HuH-7 (cell line): ENCODE data around the gene IL17RB.

Experiments
- DNase-seq: peaks from one replicate; pipeline ENCODE4 v3.0.0; 2011; ENCODE audit warnings: low spot score

IL17RB gene

DNA sequence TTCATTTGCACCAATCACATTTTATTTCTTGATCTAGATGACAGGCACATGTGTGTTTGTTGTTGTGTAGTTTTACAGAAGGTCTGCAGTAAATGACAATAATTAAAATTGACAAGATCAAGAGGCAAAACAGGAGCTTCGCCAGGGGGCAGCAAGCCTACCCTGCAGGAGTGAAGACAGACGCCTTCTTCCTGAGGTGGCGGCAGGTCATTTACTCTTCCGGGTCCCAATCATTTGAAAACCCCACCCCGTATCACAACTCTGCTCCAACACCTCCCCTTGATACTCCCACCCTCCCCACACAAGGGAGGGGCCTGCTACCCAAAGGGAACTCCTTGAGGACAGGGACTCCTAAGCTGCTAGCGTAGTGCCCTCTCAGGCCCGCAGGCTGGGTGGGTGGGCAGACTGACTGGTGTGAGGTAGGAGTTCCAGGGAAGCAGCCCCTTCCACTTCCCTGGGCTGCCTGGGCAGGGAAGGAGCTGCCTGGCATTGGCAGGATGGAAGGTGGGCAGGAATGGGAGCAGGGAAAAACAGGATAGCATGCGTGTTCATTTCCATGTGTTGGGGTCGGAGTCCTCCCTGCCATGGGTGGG, 13.2 kb upstream of the IL17RB start:
- no peak for DNase-seq

DNA sequence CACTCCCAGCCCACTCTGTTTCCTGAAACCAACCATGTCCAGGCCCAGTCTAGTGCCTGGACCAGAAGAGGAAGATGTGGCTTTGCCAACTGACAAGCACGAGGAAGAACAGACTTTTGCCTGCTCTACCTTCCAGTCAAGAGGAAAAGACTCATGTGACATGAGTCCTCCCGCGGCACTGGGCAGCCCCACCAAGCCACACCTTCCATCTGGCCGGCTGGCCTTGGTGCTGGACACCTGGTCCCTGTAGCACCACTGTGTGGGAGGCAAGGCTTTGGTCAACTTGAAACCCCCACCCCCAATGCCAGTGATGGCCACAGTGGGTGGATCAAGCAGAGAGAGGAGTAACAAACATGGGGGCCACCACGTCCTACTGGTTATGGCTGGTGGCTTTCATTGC, 12.7 kb upstream of the IL17RB start:
- no peak for DNase-seq

DNA sequence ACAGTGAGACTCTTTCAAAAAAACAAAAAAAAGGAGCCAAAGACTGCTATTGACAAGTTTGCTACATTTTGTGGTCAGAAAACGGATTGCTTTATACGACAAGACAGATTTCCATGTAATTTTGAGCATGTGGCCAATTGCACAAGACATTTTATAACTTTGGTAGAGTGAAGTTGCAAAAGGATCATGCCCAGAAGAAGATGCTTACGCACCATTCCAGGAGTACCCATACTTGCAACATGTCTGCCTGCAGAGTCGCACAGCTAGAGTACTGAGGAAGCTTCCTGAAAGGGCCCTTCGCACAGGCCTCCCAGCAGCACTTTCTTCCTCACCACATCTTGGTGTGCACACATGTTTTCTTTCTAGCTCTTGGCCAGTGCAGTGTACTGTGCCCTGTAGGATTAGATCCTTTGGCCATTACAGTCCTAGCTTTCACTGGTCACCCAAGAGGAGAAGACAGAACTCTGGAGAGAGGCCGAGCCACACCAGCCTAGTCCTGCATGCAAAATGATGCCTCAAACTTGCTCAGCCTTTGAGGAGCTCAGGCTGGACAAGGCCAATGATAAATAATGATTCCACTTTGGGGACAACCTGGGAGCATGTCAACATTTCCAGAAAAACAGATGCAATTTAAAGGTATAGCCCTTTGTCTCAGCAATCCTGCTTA, 11.8 kb upstream of the IL17RB start:
- no peak for DNase-seq

DNA sequence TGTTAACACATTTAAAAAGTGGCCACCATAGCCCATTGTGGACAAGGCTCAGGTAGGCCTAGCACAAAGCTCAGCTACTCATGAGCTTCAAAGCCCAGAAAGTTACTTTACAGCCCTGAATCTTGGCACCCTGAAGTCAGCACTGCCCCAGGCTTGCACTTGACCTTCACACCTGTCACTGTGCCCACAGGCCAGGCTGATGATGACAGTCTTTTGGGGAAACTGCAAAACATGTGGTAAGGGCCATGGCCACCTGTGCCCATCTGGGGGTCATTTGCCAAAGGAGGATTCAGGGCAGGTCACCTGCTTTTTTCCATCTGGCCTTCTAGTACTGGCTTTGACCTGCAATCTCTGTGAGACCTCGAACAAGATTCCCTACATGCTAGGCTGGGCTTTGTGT, 11.1 kb upstream of the IL17RB start:
- DNase-seq, result no peak

DNA sequence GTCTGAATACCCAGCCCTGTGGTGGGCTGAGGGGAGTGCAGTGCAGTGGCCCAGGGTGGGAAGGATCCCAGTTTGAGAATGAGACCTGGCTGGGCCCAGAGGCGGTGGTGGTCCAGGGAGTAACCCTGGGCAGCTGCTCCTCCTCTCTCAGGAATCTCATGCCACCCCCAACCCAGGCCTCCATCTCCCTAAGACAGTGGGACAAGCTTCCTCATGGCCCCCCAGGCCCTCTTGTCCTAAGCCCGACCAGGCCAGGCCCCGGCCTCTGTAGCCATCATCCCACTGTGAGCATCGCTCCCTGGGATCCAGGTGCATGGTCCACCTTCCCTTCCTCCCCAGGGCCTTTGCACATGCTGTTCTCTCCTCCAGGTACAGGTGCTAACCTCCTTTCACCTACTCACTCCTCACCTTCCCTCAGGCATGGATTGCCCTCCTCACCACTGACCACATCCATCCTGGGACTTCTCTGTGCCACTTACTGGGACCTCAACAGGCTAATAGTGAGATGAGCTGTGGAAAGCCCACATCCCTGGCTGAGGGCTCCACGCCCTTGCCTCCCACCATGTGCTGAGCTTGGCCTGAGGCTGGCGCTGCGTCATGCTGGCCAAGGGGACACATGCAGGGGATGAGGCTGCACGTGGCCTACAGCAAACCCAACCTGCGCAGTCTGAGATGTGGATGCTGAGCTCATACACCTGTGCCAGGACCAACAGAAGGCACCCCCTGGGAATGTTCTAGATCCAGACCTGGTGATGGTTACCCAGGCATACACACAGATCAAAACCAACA, 10.1 kb upstream of the IL17RB start:
- no peak for DNase-seq

DNA sequence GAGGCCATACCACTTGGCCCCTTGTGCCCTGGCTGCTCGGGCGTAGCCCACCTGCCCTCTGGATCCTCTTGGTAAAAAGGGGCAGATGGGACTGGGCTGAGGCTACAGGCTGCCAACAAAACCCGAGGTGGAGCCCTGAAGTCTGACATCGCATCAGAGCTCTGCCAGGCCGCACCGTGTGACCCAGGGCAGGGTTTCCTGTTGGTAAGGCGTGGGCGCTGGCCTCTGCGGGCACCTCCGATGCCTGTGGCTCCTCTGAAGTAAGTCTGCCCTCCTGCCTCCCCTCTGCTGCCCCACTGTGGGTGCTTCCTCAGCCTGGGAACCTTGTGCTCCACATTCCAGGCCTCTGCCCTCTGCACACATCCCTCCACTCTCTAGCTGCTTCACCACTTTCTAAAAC, 9.0 kb upstream of the IL17RB start:
- no peak for DNase-seq

DNA sequence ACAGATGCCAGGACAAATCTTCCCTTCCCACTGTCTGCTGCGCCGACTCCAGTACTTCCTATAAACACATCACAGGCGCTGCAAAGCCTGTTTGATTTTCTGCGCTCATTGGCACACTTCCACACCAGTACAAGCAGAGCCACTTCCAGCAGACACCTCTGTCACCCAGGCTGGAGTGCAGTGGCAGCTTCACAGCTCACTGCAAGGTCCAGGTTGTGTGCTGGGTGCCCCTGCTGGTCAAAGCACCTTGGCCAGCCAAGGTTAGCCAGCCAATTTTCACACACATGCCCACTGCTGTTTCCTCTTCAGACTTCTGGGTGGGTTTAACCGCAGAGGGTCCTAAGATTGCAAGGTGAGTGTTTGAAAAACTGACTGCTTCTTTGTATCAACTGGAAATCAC, 5.1 kb upstream of the IL17RB start:
- DNase-seq, result no peak

DNA sequence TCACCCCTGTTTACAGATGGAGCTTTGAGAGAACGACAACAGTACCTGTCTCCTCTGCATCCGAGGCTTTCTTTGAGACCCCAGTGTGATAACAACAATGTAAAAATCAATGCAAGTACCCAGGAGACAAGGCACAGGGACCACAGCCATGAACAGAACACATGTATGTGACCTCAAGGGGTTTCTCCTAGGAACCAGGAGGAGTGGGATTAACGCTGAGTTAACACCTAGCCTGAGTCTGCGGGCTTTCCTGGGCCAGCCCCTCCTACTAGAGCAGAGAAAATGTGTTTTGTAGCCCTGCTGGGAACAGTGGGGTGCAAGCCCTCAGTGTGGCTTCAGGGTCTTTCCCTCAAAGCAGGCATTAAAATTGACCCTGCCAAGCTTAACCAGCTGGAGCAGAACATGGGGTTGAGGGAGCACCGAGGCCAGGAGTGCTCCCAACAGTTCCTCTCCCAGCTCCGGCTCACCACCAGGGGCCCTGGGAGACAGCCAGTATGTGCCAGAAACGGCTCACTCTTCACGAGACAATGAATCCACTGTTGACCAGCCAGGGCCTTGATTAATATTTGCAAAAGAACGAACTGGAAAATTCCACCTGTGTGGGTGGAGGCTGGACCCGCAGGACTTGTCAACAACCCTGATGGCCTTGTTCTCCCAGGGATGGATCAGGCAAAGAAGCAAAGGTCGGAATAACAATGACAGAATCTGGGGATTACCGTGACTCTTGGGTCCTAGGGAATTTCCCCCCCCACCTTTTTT, 3.8 kb upstream of the IL17RB start:
- peak; percentile 66 for DNase-seq

DNA sequence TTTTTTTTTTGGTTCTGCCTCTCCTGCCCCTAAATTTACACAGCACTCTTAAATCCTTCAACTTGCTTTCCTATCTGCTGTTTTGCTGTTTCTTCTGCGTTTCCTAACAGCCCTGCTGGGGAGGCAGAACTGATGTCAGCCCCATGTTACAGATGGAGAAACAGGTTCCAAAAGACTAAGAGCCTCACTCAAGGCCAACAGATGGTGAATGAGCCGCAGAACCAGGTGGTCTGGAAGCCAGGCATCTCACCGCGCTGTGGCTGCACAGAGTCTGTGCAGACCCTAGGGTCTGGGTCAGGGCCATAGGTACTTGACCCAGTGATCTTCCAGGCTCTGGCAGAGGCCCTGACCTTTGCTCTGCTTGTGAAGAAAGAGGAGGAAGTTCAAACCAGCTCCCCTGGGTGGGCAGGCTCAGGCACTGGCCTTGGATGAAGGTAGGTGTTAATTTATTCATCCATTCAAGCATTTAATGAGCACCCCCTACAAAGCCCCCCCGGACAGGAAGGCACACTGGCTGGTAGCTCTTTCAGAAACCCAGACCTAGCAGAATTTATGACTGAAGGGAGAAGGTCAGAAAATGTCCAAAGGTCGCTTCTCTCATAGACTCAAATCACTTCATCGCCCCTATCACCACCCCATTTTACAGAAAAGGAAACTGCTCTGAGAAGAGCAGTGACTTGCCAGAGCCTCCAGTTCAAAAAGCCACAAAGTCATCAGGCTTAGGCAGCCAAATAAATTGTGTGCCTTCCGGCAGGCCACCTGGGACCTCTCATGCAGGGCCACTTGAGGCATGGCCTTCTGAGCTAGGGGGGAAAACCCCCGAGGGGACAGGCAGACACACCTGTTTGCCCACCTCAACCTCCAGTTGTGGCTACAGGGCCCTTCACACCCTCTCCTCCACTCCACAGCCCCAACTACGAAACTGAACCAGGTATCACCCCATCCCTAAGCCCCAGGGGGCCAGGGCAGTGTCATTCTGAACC, 2.9 kb upstream of the IL17RB start:
- DNase-seq, result no peak

DNA sequence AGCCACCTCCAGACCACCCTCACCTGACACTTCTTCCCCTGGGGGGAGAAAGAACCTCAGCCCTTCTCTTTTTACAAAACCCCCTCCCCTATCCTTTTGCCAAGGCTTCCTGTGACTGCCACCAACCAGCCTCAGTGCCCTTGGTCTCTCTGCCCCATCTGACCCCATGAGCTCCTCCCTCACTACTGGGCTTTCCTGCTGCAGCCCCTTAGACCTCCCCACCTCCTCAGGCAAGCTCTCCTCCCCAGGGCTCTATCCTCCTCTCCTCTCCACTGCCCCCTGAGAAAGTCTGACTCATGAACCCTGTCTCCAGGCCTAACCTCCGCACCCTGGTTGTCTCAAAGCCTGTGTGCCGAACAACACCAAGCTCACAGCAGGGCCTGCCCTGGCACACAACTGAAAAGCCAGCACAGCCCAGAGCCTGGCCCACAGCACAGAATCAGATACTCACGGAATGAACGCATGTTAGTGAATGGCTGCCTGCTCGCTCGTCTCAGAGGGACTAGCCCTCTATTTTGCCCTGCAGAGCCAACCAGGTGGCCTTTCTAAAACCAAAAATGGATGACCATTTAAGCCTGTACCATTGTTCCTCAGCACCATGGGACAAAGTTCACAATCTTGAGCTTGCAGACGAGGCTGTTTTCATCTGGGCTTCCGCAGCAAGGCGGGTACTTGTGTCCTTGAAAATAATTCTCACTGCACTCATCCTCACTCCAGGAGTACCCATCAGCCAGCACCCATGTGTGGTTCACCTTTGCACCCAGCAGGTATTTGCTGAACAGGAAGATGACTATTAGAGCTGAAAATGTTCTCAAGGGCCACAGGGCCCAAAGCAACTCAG, 1.9 kb upstream of the IL17RB start:
- no peak for DNase-seq

DNA sequence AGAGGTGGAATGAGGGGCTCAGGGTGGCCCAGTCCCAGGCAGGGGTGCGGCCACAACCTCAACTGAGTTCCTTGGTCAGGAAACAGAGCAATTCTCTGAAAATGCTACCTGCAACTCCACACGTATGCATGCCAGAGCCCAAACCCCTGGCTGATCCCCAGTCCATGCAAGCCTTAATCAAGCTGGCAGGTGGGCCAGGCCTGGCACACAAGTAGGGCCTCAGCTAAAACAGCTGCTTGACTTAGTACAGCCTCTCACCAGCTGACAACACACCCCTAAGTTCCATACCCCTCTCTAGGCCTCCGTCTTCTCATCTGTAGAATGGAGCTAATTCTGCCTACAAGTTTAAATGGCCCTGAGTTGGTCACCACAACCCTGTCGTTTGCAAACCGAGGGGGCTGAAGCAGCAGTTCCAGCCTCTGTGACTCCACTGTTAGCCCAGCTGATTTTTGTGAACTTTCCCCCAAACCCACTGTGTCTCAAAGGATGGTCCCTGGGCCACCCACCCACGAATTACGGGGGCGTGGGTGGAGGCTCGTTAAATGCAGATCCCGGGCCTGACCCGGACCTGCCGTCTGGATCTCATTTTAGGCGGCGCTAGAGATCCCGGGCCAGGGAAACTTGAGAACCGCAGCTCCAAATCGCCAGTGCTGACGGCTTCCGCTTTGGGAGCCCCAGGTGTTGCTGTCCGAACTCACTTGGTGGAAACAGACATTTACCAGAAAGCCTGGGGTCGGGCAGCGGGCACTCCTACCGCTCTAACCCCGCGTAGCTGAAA, 1.1 kb upstream of the IL17RB start:
- DNase-seq, result peak; percentile 14

DNA sequence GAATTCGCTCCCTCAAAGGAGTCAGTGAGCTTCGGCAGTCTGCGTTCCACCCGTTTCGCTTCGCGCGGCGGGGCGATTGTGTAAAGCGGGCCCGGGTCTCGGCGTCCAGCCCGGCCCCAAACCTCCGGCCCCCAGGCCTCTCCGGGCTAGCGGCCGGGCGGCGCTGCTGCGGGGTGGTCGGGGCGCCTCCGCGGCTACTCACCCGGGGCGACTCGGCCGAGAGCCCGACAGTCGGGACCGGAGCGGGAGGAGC, 561 bp upstream of the IL17RB start:
- no peak for DNase-seq

DNA sequence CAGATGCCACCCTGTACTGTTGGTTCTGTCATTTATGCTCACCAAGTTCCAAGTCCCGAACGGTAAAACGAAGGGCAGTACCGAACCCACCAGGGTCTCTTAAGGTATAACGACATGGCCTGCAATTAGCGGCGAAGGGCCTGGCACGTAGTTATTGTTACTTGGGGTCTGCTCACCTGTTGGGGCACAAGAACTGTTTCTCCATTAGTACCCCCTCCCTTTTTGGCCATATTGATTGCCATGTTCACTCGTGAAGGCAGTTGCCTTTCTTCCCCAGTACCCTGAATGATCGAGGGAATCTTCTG, 435 bp downstream of the IL17RB start:
- no peak for DNase-seq

DNA sequence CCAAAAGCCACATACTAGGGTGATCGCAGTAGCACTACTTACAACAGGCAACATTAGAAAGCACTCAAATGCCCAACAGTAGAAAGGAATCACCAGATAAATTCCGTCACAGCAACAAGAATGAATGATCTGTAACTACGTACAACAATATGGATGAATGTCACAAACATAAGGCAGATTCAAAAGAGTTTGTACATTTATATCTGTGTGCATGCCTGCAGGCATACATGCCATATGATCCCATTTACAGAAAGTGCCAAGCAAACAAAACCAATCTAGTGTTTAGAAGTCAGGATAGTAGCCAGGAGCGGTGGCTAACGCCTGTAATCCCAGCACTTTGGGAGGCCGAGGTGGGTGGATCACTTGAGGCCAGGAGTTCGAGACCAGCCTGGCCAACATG, 3.5 kb downstream of the IL17RB start:
- no peak for DNase-seq

DNA sequence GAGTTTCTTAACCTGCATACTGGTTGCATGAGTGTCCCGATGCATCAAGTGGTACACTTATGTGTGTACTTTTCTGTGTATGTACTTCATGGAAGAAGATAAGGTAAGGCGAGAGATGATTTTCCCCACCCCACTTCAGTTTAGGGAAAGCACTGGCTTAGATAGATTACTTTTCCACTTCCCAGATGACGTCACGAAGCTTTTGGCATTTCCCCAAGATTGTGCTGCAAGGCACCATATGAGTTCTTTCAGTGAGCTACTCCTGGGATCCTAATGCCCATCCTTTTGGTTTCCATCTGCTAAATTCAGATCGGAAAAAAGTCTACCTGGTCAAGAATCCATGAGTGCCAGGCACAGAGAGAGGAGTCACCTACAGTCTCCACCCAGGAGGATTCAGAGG, 4.5 kb downstream of the IL17RB start:
- DNase-seq, result no peak

DNA sequence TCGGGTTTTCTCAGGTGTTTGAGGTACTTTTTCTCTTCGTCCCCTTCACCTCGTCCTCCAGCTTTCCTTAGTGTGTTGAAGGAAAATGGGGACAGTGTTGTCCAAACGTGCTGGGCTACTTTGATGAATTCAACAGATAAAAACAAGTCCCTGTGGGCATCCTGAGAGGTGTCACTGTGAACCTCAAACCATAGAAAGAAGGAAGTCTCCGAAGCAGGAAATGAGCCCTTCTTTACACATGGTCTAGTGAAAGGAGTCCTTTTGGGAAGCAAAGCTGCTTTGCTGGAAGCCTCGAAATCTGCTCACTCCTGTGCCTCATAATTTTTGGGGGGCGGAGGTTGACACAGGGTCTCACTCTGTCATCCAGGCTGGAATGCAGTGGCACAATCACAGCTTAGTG, 10.6 kb downstream of the IL17RB start:
- DNase-seq, result no peak

DNA sequence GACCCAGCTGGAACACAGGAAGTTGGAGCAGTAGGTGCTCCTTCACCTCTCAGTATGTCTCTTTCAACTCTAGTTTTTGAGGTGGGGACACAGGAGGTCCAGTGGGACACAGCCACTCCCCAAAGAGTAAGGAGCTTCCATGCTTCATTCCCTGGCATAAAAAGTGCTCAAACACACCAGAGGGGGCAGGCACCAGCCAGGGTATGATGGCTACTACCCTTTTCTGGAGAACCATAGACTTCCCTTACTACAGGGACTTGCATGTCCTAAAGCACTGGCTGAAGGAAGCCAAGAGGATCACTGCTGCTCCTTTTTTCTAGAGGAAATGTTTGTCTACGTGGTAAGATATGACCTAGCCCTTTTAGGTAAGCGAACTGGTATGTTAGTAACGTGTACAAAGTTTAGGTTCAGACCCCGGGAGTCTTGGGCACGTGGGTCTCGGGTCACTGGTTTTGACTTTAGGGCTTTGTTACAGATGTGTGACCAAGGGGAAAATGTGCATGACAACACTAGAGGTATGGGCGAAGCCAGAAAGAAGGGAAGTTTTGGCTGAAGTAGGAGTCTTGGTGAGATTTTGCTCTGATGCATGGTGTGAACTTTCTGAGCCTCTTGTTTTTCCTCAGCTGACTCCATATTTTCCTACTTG, 11.9 kb downstream of the IL17RB start:
- DNase-seq, result no peak

DNA sequence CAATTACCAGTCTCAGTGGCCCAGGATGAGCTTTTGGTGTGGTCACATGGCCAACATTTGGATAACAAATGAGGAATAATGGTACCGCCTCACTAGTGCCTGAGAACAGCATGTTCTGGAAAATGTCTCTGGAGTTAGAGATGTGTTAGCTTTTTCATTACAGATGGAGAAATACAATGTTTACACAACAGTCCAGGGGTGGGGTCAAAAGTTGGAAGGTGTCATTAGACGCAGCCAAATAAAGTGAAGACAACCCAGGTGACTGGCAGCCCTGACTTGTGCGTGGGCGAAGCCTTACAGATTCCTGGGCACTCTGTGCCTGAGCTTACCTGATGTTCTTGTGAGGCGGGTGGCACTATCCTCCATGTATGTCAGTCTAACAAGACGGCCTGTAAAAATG, 12.8 kb downstream of the IL17RB start:
- DNase-seq, result no peak

DNA sequence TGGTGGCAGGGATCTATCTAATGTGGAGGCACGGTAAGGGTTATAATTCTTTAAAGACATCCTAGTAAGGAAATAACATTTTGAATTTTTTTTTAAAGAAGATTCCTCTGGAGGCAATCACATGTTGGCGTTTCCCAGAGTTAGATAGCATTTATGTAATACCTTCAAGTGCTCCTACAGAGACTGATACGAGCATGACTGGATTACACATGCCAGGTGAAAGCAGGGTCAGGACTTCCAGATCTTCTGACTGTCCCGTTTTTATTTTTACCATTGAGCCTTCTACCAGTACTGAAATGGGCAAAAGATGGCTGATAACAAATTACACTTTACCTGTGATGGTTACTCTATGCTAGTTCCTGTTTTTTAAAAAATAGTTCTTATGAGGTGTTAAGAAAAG, 13.8 kb downstream of the IL17RB start:
- no peak for DNase-seq

DNA sequence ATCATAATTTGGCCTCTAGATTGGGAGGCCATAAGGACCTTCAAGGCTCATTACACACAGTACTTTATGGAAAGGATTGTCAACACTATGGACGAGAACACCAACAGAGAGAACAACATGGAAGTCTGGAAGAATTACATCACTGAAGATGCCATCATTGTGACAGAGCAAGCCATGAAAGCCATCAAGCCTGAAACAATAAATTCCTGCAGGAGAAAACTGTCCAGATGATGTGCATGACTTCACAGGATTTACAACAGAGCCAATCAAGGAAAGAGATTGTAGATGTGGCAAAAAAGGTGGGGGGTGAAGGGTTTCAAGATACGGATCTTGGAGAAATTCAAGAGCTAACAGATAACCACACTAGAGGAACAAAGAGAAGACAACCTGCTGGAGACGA, 15.9 kb downstream of the IL17RB start:
- no peak for DNase-seq
